GM19468 (cell line): ENCODE measurements around the gene BNC1.
"Not testable (repeated sequence)": the region's sequence is repeated elsewhere in the genome, so short reads cannot be mapped to it uniquely, and the experiment has no call there.

Experiments used
- ATAC-seq: cut with Tn5 transposase; IDR thresholded peaks from one replicate; pipeline ENCODE4 v1.9.1; 2021; ENCODE audit warnings: mild to moderate bottlenecking, moderate library complexity, moderate number of reproducible peaks; ENCODE audit not compliant: unreplicated experiment; ENCODE audit errors: extremely low read depth

The BNC1 gene

DNA sequence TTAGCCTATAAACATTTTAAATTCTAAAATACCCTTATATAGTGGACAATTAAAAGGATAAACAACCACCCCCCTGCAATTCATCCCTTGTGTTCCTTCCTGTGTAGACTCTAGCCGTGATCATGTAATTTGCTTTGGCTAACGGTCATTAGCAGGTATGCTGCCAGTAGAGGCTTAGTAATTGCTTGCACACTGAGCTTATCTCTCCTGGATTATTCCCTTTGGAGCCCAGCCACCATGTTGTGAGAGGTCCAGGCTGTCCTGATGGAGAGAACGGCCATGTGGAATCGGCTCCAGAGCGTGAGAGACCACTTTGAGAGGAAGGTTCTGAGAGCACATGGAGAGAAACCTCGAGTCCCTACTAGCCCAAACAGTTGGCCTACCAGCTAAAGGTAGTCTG is 11.0 kb upstream of the BNC1 start:
- no peak for ATAC-seq

DNA sequence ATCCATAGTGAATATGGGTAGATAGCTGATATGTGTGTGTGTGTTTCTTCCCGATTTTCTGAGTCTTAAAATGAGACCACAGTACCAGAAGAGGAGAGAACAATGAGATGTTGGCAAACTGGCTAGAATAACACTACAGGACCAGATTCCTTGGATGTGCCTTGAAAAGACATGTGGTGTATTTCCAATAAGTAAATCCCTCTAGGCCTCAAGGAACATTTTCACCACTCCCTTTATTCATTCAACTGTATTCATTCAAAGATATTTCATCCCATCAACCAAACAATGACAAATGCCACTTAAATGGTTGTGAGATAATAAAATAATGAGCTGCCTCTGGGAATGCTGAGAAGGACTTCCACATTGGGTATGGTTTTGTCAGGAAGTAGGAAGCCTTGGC is 8.7 kb upstream of the BNC1 start:
- no peak for ATAC-seq

DNA sequence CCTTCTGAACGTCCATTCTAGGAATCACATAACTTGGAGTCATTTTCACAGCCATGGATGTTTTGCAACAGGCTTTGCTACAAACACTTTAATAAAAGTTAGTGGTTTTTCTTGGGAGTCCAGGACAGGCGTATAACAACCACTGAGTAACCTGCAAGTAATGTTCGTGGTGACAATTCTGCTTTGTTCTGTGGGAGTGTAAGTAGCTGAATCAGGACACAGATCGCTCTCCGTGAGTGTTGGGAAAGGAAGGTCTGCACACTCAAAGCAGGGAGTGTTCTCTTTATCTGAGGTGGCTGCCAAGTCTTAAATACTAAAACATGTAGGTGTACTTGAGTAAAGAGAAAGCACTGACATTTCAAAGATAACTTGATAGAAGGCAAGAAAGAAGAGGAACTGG is 7.9 kb upstream of the BNC1 start:
- ATAC-seq = no peak

DNA sequence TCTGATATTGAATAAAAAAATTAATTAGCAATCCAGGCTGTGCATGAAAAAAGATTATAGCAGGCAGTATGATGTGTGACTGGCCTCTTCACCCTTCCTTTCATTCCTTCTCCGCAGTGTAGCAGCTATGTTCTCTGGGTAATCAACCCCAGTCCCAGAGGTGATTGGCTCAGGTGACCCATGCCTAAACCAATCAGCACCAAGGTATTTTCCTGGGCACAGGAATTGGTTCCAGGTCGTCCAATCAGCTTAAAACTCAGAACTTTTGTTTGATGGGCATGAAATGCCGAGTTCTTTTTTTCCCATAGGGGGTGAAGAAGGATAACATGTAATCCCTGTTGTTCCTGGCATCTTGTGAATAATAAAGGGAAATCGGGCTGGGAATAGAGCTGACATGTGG is 5.8 kb upstream of the BNC1 start:
- ATAC-seq = no peak

DNA sequence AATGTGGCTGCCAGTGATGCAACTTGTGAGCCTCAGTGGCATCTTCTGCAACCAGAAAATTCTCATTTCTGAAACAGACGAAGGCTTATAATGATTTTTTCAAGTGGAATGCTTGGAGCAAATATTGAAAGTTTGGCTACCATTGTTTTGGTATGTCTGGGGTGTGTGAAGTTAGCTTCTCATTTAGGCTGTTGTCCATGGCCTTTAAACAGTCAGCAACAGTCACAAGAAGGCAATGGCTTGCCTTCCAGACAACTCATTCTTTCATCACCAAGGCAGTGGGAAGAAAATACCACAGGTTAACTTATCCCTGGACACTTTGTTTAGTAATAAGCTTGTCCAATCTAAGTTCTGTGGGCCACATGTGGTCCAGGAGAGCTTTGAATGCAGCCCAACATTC is 4.7 kb upstream of the BNC1 start:
- no peak for ATAC-seq

DNA sequence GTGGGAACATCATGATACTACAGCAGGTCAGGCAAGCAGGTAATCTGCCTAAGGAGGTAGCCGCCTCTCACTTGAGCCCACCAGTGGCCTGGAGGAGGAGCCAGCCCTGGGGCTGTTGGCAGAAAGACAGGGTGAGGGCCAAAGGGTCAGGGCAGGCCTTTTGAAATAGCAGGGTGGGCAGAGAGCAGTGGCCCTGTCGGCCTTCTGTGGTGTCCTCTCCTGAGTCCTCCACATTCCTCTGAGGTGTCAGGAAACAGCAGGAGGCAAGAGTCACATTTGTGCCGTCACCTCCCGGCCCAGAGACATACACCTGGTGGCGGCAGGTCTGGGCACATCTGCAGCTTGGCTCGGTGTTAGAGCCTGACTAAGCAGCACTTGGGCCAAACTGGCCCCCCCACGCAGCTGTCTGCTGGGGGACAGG is 3.9 kb upstream of the BNC1 start:
- no peak for ATAC-seq

DNA sequence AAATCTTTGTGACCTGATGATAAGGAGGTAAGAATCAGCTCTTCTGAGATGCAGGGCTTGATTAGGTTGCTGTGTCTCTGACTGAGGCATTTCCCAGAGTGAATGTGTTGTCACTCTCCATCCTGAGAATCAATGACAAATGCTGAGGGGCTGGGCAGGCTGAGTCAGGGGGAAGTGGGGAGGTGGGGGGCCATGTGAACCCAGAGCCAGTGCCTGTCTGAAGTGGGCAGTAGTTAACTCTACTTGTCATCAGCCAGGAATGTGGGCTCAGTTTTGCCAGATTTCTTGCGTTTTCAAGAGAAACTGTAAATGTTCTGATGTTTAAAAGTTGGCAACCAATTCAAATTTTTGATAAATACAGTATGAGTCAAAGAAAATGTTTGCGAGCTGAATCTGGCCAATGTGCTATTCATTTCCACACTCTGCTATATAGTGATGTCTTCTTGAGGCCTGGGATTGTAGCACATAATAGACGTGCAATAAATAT is 3.1 kb upstream of the BNC1 start:
- no peak for ATAC-seq

DNA sequence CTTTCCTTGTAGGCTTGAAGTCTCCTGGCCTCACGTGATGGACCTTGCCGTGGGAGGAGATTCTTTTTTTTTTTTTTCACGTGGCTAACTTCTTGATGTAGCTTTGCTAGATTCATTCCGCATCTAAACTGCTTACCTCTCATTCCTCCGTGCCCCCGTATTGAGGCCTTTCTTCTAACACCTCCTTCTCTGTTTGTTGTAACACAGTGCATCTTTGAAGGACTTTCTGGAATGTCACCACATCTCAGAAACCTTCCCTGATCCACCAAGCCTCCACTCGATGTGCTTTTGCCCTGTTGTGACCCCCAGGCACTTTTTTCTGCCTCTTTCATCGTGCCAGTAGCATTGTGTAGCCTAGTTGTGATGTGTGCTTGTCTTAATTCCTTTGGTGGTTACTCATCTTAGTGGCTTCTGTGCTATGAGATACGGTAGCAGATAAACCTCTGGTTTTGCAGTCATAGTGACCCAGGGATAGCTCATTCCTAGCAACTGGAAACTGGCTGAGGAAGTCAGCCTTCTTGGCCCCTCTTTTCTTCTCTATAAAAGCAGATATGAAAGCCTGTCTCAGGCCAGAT is 1.6 kb upstream of the BNC1 start:
- no peak for ATAC-seq

DNA sequence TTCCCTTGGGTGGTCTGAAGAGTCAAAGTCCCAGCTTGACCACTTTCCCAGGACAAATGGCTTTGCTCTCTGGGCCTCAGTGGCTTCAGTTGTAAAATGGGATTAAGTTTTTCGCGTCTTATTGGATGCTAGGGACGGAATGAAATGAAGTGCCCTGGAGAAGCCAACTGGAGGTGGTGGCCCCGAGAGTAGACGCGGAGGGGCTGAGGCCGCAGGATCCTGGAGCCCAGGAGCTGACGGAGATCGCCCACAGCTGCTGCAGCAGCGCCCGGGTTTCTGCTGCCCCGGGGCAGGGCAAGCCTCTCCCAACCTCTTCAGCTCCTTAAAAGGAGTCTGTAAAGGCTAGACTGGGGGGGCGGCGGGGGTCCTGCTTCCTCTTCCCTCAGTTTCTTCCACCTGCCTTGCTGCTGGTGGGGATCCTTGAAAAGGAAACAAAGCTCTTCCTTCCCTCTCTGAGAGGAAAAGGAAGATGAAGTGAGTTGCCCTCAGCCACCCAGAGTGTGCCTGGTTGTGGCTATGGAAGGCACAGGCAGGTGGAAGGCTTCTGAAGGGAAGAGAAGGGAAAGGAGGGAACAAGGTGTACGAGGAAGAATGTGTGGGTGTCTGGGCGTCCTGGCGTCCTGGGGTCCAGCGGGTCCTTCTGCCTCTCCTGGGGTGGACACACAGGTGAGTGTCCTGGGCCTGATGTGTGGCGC is 967 bp upstream of the BNC1 start:
- ATAC-seq = no peak

DNA sequence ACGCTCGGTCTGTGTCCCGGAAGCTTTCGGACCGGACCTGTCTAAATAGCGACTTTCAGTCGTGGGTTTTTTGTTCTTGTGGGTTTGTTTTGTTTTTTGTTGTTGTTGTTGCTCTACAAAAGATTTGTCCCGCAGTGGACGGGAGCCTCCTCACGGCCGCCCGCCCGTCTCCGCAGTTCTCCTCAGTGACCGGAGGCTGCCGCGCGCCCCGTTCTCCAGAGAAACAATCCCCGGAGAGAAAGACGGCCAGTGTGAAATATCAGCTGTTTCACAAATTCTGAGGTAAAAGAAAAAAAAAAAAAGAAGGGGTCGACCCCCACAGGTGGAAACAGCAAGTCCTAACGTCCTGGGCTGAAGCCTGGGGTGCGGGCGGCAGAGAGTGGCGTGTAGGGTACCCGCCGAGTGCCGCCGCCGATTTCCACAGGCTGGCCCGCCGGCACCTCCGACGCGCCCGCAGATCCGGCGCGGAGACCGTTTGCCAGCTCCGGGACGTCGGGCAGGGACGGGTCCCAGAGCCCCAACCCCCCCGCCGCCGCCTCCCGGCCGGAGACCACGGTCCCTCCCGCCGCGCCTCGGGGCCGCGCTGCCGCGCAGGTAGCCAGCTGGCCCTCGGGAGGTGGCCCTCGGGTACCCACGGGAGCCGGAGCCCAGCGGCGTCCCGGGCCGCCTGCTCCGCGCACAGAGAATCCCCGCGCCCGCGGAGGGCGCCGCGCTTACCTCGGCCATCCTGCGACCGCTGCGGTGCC is 478 bp downstream of the BNC1 start:
- no peak for ATAC-seq

DNA sequence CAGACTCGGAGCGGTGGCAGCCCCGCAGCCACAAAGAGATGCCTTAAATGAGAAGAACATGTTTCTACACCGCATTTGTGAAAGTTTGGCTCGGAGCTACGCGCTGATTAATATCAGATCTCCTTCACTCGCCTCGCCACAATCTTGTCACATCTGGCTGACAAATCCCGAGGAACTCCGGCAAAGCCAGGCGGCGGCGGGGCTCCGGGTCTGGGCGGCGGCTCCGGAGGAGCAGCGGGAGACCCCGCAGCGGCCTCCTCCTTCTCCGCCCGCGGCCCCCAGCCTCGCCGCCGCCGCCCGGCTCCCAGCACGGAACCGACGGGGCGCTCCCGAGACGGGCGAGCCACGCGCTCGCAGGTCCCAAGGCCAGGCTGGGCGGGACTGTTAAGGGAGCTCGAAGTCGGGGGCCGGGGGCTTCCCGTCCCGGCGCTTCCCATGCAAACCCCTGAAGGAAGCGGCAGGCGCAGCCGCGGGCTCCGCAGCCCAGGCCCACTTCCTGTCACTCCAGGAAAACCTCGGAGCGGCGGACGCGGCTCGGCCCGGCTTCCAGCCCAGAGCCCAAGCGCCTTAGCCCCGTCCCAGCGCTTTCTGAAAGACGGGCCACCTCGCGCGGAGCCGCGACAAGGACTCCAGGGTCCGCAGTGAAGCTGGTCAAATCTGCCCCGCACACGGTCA is 1.2 kb downstream of the BNC1 start:
- ATAC-seq = no peak

DNA sequence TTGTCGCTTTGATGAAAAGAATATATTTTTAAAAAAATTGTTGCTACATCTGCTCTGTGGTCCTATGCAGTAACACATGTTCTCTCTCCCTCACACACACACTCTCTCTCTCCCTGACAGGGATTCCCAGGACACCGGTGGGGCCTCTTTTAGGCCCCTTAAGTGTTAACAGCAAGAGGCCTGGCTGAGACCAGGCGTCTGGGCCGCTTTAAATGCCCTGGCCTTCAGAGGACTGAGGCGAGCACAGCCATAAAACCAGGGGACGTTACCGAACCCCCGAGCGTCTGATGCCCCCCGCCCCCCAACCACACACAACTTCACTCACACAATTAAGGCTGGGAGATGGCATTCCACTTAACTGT is 1.7 kb downstream of the BNC1 start:
- no peak for ATAC-seq

DNA sequence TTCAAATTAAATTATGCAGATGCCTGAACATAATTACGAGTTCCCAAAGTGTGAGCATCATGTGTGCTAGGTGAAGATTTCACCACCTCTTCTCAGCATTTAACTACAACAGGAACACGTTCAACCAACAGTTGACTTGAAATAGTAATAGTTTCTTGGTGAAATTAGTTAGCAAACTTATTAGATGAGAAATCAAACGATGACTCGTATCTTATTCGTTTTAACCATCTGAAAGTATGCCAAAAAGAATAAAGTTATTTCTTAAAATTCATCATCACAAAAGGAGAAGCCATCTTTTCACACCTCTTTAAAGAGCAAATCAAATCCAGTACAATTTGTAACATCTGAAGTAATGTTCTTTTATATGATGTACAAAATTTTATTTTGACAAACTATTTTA is 2.3 kb downstream of the BNC1 start:
- ATAC-seq = no peak

DNA sequence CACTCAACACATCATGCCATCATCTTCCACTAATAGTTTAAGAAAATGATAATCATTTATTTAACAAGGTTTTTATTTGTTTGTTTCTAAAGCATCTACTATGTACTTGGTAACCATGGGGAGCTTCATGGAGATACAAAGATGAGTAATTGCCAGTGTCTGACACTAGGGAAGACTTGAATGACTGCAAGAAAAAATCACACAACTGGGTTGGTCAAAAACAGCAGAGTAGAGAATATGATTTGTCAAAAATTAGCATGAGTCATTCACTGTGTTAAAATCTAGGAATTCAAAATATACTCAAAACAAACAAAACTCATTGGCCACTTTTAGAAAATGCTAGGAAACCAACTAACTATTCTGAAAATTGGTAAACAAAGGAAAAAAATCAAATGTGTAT is 6.3 kb downstream of the BNC1 start:
- no peak for ATAC-seq

DNA sequence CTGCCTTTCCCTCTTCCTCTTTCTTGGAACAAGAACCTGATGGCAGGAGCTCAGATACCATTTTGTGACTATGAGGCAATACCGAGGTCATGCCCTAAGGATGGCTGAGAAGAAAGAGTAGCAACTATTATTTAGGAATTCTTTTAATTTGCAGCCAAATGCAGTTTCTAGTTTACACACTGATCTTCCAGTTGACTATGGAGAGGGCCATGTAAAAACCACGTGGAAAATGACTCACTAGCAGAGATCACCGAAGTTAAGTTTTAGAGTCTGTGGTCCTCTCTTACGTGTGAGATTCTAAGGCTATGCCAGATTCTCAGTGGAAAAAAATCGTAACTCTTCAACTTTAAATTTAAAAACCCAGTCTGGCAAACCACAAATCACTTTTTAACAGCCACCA is 7.8 kb downstream of the BNC1 start:
- ATAC-seq = no peak

DNA sequence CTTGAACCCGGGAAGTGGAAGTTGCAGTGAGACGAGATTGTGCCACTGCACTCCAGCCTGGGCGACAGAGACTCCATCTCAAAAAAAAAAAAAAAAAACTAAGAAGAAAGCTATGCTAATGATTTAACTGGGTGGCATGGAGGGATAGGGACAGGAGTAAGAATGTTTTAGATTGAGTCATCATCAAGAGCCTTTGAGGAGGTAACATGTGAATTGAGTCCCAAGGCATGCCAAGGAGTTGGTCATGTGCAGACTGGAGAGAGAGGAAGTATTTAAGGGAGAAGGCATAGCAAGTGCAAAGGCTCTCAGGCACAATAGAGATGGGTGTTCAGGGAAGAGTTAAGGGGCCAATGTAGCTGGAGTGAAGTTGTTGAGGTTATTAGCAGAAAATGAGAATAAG is 9.1 kb downstream of the BNC1 start:
- no peak for ATAC-seq

DNA sequence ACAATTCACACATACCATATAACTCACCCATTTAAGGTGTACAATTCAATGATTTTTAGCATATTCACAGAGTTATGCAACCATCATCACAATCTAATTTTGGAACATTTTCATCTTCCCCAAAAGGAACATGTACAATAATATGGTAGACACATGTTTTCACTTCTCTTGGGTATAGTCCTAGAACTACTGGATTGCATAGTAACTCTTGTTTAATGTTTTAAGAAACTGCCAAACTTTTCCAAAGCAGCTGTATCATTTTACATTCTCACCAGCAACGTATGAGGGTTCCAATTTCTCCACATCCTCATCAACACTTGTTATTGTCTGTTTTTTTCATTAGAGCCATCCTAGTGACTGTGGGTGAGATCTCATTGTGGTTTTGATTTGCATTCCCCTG is 14.3 kb downstream of the BNC1 start:
- ATAC-seq = no peak

DNA sequence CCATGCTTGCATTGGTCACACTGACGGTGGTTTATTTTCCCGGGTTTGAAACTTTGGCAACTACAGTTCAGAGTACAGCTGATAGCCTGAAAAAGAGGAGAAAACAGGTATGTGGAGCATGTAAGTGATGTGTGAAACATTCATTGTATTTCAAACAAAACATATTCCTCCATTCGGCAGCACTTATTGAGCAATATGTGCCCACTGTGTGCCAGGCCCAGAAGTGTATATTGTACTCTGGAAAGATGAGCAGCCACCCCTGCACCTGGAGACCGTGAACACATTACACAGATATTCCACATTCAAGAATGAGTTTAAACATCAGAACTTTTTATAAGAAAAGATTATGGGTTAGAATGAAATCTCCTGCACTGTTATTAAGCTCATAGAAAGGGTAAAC is 16.3 kb downstream of the BNC1 start:
- ATAC-seq = no peak

DNA sequence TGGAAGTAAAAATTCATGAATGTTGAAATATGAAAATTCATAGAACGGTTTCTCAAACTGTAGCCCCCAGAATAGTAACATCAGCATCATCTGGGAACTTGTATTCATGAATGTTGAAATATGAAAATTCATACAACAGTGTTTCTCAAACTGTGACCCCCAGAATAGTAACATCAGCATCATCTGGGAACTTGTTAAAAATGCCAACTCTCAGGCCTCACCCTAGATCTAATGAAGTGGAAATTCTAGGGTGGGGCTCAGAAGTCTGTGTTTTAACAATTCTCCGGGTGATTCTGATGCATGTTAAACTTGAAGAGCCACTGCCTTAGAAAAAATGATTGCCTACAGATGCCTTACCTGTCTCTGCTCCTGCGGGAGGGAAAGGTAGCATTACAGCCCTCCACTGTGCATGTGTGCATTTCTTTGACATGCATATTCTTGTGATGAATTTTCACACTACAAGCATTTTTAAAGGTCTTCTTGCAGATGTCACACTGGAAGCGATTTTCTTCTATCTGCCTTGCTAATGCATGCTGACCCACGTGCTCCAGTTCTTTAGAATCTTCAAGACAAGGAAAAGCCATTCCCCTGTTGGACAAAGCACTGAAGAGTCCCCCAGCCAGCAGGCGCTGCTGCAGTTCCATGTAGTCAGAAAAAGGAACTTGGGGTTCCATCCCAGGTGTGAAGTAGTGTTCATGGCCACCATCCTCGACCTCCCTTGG is 21.7 kb downstream of the BNC1 start:
- no peak for ATAC-seq

DNA sequence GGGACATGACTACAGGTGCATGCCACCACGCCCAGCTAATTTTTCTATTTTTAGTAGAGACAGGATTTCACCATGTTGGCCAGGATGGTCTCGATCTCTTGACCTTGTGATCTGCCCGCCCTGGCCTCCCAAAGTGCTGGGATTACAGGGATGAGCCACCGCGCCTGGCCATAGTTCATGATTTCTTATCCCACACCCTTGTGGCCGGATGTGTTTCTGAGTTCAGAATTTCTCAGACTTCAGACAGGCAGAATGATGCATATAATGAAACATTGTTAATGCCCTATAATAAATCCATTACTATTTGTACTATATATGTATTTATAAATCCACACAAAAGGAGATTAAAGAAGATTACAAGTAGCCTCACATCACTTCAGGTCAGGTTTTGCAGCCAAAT is 22.3 kb downstream of the BNC1 start:
- ATAC-seq = not testable (repeated sequence)
